SK-N-SH treated with all-trans-retinoic acid at 6 μM for 48 hours (cell line): ENCODE results near the gene FTO.

Experiments
- ATAC-seq: fragments of 200-7000 bp; cut with Tn5 transposase; 3 replicates; pipeline ENCODE4 v1.9.1; 2020; ENCODE audit warnings: mild to moderate bottlenecking, moderate library complexity
- ARNTL ChIP-seq: fragments of 450-650 bp; formaldehyde crosslinking; IDR thresholded peaks from 2 replicates; pipeline ENCODE4 v1.5.0; 2020; ENCODE audit warnings: low read depth, mild to moderate bottlenecking, moderate library complexity, borderline replicate concordance
- BACH2 ChIP-seq: fragments of 250-450 bp; sonication (Bioruptor Pico); IDR thresholded peaks from 2 replicates; pipeline ENCODE4 v1.9.0; 2021; ENCODE audit warnings: mild to moderate bottlenecking, borderline replicate concordance
- CREB5 ChIP-seq: fragments of 250-450 bp; sonication (Bioruptor Pico); IDR thresholded peaks from 2 replicates; pipeline ENCODE4 v1.5.1; 2020; ENCODE audit warnings: low read depth, mild to moderate bottlenecking, moderate library complexity
- CSDC2 ChIP-seq: fragments of 250-450 bp; sonication (Bioruptor Pico); IDR thresholded peaks from 2 replicates; pipeline ENCODE4 v1.5.0; 2020; ENCODE audit warnings: mild to moderate bottlenecking, moderate library complexity
- ESRRG ChIP-seq: fragments of 250-450 bp; sonication (Bioruptor Pico); IDR thresholded peaks from 2 replicates; pipeline ENCODE4 v1.6.1; 2021; ENCODE audit warnings: mild to moderate bottlenecking
- GLIS3 ChIP-seq: fragments of 250-450 bp; sonication (Bioruptor Pico); IDR thresholded peaks from 2 replicates; pipeline ENCODE4 v1.5.0; 2020; ENCODE audit warnings: mild to moderate bottlenecking, moderate library complexity
- ISL1 ChIP-seq: fragments of 250-450 bp; sonication (Bioruptor Pico); IDR thresholded peaks from 2 replicates; pipeline ENCODE4 v2.1.2; 2022; ENCODE audit warnings: mild to moderate bottlenecking, moderate library complexity
- PPARA ChIP-seq: fragments of 250-450 bp; sonication (Bioruptor Pico); IDR thresholded peaks from 2 replicates; pipeline ENCODE4 v1.5.0; 2020; ENCODE audit warnings: mild to moderate bottlenecking, borderline replicate concordance
- SNAI2 ChIP-seq: fragments of 250-450 bp; sonication (Bioruptor Pico); IDR thresholded peaks from 2 replicates; pipeline ENCODE4 v1.5.0; 2020; ENCODE audit warnings: mild to moderate bottlenecking, moderate library complexity
- TCF4 ChIP-seq: fragments of 250-450 bp; sonication (Bioruptor Pico); IDR thresholded peaks from 2 replicates; pipeline ENCODE4 v1.8.0; 2021; ENCODE audit warnings: mild to moderate bottlenecking, moderate library complexity, borderline replicate concordance
- TOX ChIP-seq: fragments of 250-450 bp; sonication (Bioruptor Pico); IDR thresholded peaks from 2 replicates; pipeline ENCODE4 v1.8.0; 2021; ENCODE audit warnings: mild to moderate bottlenecking, moderate library complexity, borderline replicate concordance
- ZC3H10 ChIP-seq: fragments of 250-450 bp; sonication (Bioruptor Pico); IDR thresholded peaks from 2 replicates; pipeline ENCODE4 v1.5.1; 2021; ENCODE audit warnings: mild to moderate bottlenecking, moderate library complexity
- ZFP3 ChIP-seq: fragments of 250-450 bp; sonication (Bioruptor Pico); IDR thresholded peaks from 2 replicates; pipeline ENCODE4 v1.5.0; 2020; ENCODE audit warnings: mild to moderate bottlenecking, moderate library complexity
- ZFP30 ChIP-seq: fragments of 450-650 bp; formaldehyde crosslinking; IDR thresholded peaks from 2 replicates; pipeline ENCODE4 v1.5.0; 2022; ENCODE audit warnings: mild to moderate bottlenecking, moderate library complexity
- ZNF565 ChIP-seq: fragments of 450-650 bp; formaldehyde crosslinking; conservative IDR thresholded peaks from 2 replicates; pipeline ENCODE4 v1.5.0; 2020; ENCODE audit warnings: low read depth, mild to moderate bottlenecking, moderate library complexity
- ZNF70 ChIP-seq: fragments of 450-650 bp; formaldehyde crosslinking; IDR thresholded peaks from 2 replicates; pipeline ENCODE4 v1.5.0; 2020; ENCODE audit warnings: mild to moderate bottlenecking, moderate library complexity
- ZNF8 ChIP-seq: fragments of 450-650 bp; formaldehyde crosslinking; IDR thresholded peaks from 2 replicates; pipeline ENCODE4 v1.5.0; 2020; ENCODE audit warnings: mild to moderate bottlenecking, moderate library complexity
- TF ChIP-seq, protein P1 (sequence below): fragments of 250-450 bp; sonication (Bioruptor Pico); IDR thresholded peaks from 2 replicates; pipeline ENCODE4 v1.8.0; 2020; ENCODE audit warnings: mild to moderate bottlenecking, moderate library complexity, borderline replicate concordance
- TF ChIP-seq, protein P2 (sequence below): fragments of 250-450 bp; sonication (Bioruptor Pico); IDR thresholded peaks from 2 replicates; pipeline ENCODE4 v1.5.1; 2021; ENCODE audit warnings: mild to moderate bottlenecking, moderate library complexity

FTO gene

DNA sequence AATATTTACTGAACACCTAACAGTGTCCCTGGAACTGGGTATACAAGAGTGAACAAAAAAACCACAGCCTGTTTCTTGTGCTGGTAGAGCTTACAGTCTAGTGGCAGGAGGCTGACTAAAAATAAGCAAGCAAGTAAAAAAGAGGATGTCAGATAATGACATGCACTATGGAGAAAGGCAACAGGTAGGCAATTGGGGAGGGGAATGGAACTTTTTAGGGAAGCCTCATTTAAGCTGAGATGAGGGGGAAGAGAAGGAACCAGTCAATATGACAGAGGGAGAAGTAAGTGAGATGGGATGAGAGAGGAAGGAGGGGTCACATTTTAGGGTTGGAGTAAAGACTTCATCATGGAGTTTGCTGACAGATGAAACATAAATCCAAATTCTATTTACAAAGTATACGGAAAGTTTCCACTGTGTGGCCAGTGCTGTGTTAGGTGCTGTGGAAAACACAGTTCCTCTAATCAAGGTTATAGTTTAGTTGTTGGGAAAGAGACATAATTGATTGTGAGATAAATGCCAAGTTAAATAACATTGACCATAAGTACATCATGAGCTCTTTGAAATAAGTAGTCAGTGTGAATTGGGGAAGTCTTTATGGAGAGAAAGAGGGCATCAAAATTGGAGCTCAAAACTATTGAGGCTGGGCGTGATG lies 251.4 kb downstream of the FTO start:
- no peak for TF ChIP-seq ESRRG (CRISPR knock-in tag)
- no peak for TF ChIP-seq BACH2
- TF ChIP-seq ARNTL (CRISPR knock-in tag) = no peak
- no peak for TF ChIP-seq ZNF70 (CRISPR knock-in tag)
- TF ChIP-seq, protein P1, sequence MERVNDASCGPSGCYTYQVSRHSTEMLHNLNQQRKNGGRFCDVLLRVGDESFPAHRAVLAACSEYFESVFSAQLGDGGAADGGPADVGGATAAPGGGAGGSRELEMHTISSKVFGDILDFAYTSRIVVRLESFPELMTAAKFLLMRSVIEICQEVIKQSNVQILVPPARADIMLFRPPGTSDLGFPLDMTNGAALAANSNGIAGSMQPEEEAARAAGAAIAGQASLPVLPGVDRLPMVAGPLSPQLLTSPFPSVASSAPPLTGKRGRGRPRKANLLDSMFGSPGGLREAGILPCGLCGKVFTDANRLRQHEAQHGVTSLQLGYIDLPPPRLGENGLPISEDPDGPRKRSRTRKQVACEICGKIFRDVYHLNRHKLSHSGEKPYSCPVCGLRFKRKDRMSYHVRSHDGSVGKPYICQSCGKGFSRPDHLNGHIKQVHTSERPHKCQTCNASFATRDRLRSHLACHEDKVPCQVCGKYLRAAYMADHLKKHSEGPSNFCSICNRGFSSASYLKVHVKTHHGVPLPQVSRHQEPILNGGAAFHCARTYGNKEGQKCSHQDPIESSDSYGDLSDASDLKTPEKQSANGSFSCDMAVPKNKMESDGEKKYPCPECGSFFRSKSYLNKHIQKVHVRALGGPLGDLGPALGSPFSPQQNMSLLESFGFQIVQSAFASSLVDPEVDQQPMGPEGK (CRISPR knock-in tag) = no peak
- TF ChIP-seq PPARA (CRISPR knock-in tag) = no peak
- no peak for TF ChIP-seq CREB5 (CRISPR knock-in tag)
- no peak for TF ChIP-seq CSDC2 (CRISPR knock-in tag)
- TF ChIP-seq ZFP3 (CRISPR knock-in tag) = no peak
- TF ChIP-seq TOX (CRISPR knock-in tag) = no peak
- no peak for TF ChIP-seq ZNF565 (CRISPR knock-in tag)
- no peak for TF ChIP-seq ZC3H10
- no peak for TF ChIP-seq GLIS3 (CRISPR knock-in tag)
- TF ChIP-seq SNAI2 (CRISPR knock-in tag) = no peak
- TF ChIP-seq TCF4 = no peak
- TF ChIP-seq ISL1 = no peak
- TF ChIP-seq ZNF8 (CRISPR knock-in tag) = no peak
- TF ChIP-seq, all 23 proteins: peak for 0
- ATAC-seq = no peak

- ATAC-seq = no peak
- TF ChIP-seq CREB5 (CRISPR knock-in tag) (no peak), ZFP3 (CRISPR knock-in tag) (no peak), ZC3H10 (no peak), ZNF70 (CRISPR knock-in tag) (no peak), ZFP30 (no peak), ESRRG (CRISPR knock-in tag) (no peak)
Observed at GRCh38 chr16:53958341-53958880, 254.5 kb downstream of the FTO start.

GRCh38 chr16:53960050-53960812 lies 256.3 kb downstream of the FTO start:
- ATAC-seq = no peak
- TF ChIP-seq ZNF70 (CRISPR knock-in tag) = no peak
- no peak for TF ChIP-seq CREB5 (CRISPR knock-in tag)
- TF ChIP-seq CSDC2 (CRISPR knock-in tag) = no peak
- no peak for TF ChIP-seq TCF4
- no peak for TF ChIP-seq ESRRG (CRISPR knock-in tag)
- TF ChIP-seq ZC3H10 = no peak
- no peak for TF ChIP-seq ZNF8 (CRISPR knock-in tag)
- TF ChIP-seq, protein P2, sequence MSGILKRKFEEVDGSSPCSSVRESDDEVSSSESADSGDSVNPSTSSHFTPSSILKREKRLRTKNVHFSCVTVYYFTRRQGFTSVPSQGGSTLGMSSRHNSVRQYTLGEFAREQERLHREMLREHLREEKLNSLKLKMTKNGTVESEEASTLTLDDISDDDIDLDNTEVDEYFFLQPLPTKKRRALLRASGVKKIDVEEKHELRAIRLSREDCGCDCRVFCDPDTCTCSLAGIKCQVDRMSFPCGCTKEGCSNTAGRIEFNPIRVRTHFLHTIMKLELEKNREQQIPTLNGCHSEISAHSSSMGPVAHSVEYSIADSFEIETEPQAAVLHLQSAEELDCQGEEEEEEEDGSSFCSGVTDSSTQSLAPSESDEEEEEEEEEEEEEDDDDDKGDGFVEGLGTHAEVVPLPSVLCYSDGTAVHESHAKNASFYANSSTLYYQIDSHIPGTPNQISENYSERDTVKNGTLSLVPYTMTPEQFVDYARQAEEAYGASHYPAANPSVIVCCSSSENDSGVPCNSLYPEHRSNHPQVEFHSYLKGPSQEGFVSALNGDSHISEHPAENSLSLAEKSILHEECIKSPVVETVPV = no peak
- TF ChIP-seq TOX (CRISPR knock-in tag) = no peak
- TF ChIP-seq ISL1 = no peak
- no peak for TF ChIP-seq PPARA (CRISPR knock-in tag)
- no peak for TF ChIP-seq SNAI2 (CRISPR knock-in tag)
